GM18520 (cell line): ENCODE data around the gene GPR160.
A peak's percentile ranks its signal among the peaks of the same experiment; 100 is the strongest.
"Not testable (repeated sequence)": the region's sequence is repeated elsewhere in the genome, so short reads cannot be mapped to it uniquely, and the experiment has no call there.

ENCODE experiments used
- ATAC-seq: cut with Tn5 transposase; IDR thresholded peaks from one replicate; pipeline ENCODE4 v1.9.1; 2021; ENCODE audit not compliant: unreplicated experiment

GPR160 gene, protein sequence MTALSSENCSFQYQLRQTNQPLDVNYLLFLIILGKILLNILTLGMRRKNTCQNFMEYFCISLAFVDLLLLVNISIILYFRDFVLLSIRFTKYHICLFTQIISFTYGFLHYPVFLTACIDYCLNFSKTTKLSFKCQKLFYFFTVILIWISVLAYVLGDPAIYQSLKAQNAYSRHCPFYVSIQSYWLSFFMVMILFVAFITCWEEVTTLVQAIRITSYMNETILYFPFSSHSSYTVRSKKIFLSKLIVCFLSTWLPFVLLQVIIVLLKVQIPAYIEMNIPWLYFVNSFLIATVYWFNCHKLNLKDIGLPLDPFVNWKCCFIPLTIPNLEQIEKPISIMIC

DNA sequence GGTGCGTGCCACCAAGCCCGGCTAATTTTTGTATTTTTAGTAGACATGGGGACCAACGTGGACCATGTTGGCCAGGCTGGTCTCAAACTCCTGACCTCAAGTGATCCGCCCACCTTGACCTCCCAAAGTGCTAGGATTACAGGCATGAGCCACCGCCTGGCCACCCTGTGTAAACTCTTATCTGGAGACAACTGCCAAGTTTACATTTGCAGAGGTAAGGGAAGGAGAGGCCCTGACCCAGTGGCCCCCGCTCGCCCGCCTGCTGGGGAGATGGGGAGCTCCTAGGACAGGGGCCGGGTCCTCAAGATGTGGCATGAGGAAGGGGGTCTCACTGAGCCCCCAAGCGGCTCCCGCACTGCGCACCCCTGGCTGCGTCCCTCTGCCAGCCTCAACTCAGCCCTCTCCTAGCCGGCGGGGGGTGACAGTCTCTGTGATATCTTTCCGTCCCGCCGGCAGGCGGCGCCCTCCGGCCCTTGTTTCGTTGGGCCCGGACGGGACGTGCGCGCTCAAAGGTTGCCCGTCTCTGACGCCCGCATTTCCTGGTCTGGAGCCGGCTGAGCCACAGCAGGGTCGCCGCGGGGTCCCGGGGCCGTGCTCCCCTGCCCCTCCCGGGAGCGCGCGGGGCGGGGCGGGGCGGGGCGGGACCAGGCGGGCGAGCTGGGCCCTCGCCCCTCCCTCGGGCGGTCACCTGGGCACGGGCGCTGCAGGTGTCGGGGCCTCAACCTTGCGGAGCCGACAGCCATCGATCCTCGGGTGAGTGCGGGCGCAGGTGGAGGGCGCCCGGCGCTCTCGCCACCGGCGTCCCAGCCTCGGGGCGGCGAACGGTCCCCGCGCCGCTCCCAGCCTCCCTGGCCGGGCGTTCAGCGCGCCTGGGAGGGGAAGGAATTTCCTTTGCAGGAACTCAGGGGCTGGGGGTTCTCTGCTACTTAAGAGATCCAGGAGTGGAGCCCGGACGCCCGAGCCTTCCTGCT lies at the start of gene GPR160:
GPR160 (plus strand) TSS at position 533 of the 971 bp plus-strand sequence. CDS start 45,978 bp downstream, outside the sequence.
- ATAC-seq, result peak; percentile 74

DNA sequence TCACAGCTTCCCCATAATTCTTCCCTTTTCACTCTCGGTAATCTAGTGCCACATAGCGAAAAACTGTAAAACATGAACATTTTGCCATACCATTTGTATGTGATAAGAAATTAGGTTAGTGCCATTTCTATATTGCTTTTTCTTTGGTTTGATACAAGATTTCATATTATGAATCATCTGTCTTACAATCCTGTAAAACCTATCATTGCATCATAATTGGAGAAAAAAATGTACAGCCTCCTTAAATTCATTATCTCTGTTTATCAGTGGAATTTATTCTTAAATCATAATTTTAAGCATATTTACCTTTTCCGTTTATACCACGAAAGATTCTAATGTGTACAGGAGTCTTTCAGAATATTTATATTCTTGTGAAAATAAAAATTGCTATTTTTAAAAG lies 47.4 kb upstream of the GPR160 start:
- ATAC-seq, result no peak

DNA sequence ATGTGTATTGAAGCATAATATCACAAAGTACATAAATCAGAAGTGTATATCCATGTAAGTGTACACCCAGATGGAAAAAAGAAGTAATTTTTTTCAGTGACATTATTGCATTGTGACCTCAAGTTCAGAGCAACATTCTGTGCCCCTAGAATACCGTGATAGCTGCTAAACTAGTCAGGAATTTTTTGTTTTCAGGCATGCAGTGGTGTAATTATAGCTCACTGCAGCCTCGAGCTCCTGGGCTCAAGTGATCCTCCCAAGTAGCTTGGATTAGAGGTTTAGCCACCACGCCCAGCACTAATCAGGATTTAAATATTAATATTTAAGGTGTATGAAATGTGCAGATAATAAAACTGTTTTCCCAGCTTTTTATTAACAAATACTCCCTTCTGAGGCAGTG lies 45.6 kb upstream of the GPR160 start:
- no peak for ATAC-seq

DNA sequence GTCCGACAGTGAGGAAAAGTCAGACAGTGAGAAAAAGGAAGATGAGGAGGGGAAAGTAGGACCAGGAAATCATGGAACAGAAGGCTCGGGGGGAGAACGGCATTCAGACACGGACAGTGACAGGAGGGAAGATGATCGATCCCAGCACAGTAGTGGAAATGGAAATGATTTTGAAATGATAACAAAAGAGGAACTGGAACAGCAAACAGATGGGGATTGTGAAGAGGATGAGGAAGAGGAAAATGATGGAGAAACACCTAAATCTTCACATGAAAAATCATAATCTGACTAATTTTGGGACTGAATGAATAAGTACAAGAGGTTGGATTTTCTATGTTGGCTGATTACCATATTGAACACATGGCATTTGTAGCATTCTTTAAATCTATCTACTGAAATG lies 45.0 kb upstream of the GPR160 start:
- ATAC-seq, result no peak

DNA sequence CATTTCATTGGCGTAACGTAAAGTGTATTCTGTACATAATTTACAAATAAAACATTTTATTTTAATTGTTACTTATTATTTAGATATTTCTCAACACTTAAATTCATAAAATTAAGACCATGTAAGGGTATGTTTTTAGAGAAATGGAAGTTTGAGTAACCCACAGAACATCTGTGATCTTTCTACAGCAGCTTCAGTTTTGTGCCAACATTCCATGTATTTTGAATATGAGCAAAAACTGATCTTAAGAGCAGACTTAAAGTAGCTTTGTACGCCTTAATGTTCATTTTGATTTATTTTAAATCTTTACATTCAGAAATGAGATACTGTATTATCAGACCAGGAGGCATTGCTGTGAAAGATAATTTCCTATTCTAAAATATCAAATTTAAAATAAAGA lies 44.0 kb upstream of the GPR160 start:
- no peak for ATAC-seq

DNA sequence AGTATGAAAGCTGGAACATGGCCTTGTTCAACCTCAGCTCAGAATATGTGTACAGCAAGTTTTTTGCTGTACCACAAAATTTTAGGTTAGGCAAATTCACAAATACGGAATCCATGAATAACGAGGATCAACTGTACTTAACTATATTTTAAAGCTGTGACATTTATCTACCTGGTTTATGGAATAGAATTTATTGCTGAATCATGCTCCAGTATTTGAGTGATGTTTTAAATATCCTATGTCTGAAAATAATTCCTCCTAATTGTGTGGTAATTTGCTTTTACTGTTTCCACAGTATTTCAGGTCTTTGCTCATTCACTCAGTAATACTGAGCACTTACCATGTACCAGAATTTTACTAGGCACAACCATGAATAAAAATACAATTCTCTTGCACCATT lies 41.7 kb upstream of the GPR160 start:
- ATAC-seq, result no peak

DNA sequence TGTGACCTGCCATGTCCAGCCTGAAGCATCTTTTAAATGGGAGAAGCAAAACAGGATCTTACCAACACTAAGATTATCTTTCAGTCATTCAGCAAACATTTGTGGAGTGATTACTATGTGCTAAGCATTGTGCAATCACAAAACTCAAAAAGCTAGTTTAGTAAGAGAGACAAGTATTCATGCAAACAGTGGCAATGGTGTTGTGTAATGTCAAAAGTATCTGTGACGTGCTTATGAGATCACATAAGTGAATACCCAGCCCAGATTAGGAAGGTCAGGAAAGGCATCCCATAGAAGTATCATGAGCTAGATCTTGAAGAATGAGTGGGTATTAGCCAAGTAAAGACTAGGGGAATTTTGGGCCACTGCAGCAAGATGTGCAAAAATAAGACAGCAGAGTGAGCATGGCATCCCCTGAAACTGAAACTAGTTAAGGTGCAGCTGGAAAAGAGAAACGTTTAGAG lies 39.1 kb upstream of the GPR160 start:
- ATAC-seq, result no peak

DNA sequence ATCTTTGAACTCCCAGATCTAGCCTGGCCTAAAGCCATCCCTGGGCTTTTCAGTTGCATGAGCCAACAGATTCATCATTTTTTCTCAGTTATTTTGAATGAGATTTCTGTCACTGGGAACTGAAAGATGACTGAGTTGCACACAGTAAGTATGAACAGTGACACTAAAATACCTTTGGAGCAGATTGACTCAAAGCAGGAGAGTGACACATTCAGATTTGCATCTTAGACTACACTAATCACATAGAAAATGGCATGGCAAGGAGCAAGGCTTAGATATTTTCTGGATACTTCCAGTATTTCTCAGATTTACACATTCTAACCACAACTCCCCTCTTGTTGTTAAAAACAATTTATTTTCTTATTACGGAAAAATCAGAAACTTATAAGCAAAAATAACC lies 38.4 kb upstream of the GPR160 start:
- ATAC-seq, result peak; percentile 98

DNA sequence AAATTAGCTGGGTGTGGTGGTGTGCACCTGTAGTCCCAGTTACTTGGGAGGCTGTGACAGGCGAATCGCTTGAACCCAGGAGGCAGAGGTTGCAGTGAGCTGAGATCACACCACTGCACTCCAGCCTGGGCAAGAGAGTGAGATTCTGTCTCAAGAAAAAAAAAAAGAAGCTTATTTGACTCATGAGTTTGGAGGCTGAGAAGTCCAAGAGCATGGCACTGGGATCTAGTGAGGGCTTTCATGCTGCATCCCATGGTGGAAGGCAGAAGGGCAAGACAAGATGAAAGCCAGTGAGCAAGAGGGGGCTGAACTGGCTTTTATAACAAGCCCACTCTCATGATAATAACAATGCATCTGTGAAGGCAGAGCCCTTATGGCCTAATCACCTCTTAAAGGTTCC lies 37.7 kb upstream of the GPR160 start:
- no peak for ATAC-seq

DNA sequence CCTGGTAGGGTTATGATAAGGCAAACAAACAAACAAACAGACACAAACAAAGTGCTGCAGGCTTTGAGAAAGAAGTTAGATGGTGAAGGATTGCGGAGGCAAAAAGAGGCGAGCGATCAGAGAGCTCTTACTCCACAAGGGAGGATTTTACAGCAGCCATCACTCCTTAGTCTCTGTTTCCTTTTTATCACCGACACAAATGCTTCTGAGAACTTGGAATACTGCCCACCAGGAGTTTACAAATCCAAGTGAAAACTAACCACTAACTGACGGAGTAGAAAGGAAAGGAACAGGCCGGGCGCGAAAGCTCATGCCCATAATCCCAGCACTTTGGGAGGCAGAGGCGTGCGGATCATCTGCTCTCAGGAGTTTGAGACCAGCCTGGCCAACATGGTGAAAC lies 35.6 kb upstream of the GPR160 start:
- no peak for ATAC-seq

DNA sequence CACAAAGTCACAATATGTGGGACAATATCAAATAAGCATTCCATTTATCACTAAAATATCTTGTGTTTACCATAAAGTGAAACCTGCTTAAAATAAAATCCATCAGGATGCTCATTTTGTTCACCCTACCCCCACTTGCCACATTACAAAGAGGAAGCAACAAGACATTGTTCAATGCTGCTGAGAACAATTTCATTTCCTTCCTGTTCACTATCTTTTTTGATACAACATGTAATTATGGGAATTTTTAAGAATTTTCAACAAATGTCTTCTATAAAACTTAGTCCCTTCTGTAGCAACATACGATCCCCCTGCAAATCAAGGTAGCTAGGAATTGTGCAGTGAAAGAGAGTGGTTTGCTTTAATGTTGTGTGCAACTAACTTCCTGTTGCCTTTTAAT lies 34.9 kb upstream of the GPR160 start:
- ATAC-seq, result no peak

DNA sequence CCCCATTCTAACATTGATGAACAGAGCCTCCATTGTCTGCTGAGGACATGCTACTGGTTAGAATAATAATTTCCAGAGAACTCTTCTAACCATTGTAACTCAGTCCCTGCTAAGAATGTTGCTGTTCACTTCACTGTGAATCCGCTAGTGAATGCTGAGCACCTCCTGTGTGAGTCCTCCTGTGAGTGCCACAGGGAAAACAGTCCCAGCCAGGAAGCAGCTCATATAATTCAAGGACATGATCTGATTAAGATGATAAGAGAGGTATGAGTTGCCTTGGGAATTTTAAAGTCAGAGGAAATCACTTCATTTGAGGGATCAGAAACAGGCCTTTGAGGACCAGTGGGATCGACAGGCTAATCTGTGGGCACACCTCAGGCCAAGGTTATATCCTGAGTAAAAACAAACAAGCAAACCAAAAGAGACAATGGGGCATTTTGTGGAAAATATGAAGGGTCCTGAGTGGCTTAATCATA lies 33.9 kb upstream of the GPR160 start:
- no peak for ATAC-seq

DNA sequence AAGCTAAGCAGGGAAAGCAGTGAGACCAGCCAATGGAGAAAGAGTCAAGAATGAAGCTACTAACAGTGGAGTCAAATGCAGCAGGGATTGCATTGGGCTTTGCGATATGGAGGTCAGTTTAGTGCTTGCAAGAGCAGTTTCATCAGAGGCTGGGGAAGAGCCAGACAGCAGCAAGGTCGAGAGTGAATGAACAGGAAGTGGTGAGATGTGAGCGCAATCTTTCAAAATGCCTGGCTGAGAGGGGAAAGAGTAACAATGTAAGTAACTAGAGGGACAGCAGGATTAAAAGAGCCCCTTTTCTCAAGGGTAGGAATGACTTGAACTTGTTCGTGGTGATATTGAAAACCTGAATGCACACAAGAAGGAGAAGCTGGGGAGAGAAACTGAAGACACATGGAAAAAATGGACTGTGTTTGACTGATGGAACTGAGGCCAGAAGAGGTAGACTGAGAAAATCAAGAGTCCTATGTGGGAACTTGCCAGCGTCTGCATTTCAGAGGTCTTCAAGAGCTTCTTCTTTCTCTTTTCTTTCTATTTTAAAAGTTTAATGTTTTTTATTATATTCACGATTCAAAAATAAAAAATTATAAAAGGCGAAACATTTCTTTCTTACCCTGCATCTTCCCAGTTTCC lies 30.6 kb upstream of the GPR160 start:
- ATAC-seq, result peak; percentile 80

DNA sequence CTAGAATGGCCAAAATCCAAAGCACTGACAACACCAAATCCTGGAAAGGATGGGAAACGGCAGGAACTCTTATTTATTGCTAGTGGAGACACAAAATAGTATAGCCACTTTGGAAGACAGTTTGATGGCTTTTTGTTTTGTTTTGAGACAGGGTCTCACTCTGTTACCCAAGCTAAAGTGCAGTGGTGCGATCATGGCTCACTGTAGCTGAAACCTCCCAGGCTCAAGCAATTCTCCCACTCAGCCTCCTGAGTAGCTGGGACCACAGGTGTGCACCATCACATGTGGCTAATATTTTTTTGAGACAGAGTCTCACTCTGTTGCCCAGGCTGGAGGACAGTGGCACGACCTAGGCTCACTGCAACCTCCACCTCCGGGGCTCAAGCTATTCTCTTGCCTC lies 27.3 kb upstream of the GPR160 start:
- ATAC-seq, result no peak

DNA sequence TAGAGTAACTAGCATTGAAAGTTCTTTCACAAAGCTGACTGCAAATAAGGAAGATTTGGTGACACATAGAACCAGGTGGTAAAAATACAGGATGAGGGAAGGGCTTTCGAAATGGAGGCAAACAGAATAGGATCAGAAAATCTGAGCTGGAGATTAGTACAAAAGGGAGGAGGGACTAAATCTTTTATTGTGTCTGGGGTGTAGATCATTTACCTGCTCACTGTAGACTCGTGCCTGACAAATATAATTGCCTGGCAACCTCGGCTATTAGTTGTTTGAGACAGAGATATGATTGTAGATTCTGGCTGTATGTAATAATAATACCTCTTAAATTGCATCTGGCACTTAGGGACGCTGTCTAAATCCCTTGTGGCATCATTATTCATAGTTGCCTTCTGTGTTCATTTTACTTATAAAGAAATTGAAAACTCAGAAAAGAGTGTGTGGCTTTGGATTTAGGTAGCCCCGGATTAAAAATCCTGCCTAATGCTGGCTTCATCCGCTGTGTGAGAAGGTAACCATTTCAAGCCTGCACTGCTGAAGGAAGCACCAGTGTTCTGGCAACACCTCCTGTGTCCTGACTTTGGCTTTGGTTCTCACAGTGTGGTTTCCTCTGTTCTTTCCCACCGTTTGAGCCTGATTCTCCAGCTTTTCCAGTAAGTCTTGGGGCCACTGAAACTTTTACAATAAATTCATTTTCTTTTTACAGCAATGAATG lies 25.0 kb upstream of the GPR160 start:
- no peak for ATAC-seq

DNA sequence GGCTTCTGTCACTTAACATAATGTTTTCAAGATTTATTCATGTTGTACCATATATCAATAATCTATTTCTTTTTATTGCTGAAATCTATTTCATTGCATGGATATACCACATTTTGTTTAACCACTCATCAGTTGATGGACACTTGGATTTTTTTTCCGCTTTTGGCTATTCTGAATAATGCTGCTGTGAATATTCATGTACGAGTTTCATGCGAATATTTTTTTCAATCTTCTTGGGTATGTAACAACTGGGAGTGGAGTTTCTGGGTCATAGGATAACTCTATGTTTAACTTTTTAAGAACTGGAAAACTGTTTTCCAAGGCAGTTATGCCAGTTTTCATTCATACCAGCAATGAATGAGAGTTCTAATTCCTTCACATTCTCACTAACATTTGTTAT lies 21.7 kb upstream of the GPR160 start:
- ATAC-seq, result no peak

DNA sequence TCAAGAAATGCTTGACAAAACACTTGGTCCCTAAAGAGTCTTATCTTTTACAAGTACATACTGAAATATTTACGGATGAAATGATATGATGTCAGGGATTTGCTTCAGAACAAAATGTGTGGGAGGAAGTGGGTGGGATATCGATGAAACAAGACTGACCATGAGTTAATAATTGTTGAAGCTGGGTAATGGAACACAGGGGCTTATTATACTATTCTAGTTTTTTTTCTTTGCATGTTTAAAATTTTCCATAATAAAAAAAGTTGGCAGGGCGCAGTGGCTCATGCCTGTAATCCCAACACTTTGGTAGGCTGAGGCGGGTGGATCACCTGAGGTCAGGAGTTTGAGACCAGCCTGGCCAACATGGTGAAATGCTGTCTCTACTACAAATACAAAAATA lies 18.5 kb upstream of the GPR160 start:
- not testable (repeated sequence) for ATAC-seq

DNA sequence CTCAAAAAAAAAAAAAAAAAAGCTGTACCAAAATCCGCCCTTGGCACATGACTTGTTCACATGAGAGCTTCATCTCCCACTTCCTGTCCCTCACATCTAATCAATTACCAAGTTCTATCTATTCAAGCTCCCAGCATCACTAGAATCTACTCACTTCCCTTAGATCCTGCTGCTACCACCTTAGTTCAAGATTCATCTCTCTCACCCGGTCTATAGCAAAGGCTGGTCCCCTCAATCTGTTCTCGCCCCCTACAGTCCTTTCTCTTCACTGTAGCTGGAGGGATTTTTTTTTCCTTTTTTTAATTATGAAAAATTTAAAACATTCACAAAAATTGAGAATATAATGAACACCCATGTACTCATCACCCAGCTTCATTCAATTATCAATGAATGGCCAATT lies 16.7 kb upstream of the GPR160 start:
- no peak for ATAC-seq

DNA sequence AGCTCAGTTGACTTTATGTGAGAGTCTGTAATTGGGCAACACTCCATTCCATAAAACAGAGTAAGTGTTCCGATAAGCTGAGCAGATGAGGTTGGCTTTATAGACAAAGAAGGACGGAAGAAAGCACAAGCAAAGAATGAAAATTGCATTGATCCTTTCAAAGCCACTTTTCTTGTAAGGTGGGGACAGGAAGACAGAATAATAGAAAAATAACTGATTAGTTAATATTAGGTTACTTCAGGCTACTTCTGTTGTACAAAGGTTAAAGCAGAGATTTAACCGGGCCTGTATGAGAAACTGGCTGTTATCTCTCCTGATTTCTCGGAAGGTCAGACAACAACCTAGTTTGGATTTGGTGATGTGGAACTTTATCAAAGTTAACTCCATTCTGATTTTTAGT lies 15.5 kb upstream of the GPR160 start:
- ATAC-seq, result no peak

DNA sequence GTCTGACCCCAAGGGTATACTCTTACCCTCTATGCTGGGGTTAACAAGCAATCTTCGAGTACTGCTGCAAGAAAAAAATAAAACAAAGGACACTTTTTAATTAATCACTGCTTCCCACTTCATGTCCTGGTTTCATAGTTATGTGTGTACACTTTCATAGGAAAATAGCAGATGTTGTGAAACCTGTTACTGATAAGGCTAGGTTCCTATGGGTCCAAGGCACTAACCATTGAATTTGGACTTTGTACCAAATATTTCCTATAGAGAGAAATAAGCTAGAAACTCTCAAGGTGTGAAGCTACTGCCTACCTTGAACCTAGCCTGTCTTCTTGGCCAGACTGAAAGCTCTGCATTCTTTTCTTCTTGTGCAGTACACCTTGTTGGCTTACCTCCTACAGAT lies 14.6 kb upstream of the GPR160 start:
- no peak for ATAC-seq

DNA sequence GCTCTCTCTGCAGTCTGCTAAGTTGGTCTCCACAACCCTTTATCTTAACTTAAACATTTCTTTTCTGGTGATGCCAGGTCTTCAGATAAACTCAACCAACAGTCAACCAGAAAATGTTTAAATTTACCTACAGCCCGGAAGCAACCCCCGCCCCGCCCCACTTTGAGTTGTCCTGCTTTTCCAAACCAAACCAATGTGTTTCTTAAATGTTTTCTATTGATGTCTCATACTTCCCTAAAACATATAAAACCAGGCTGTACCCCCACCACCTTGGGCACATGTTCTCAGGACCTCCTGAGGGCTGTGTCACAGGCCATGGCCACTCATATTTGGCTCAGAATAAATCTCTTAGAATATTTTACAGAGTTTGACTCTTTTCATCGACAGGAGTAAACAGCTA lies 13.2 kb upstream of the GPR160 start:
- ATAC-seq, result no peak
